ENCODE results near the gene NECTIN1. TPM values are rescaled to one million over a fixed set of nuclear protein-coding genes. Genes with fewer than 3 reads are reported as not detected.

The NECTIN1 gene
- total RNA-seq, 1 experiment from 2014 or later: 19.9 TPM

DNA sequence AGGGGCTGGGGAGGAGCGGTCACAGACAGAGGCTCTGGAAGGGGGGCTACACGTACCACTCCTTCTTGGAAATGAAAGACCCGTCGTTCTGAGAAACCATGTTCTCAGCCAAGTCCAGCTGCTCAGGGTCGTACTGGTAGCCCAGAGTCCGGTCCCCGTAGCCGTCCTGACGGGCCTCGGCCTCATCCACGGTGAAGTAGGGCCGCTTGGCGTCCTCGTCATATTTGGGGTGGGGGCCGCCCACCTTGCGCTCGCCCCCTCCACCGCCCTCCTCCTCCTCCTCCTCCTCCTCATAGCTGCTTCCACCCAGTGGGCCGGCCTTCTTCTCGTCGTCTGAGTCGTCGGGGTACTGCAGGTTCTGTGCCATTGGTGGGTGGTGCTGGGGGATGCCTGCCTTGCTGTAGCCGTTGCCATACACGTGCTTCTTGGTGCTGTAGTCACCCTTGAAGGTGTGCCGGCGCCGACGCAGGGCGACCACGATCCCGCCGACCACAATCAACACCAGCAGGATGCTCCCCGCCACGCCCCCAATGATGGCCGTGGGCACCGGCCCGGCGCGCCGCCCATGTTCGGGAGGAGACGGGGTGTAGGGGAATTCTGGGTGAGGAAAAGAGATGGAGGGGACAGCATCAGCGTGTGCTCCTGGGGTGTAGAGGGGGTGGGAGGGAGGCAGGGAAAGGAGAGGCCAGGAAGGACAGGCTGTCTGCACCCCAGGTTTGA, 64.1 kb downstream of the NECTIN1 start:
- Histone ChIP-seq H3K27ac (ENCODE audit: low read length) (no peak overlapping the region), H3F3A (ENCODE audit: low read length, unreplicated experiment) (no peaks in the 10 kb centered on the region), H2AFZ (ENCODE audit: low read length) (no peak overlapping the region), H3K36me3 (ENCODE audit: low read depth, low read length) (no peaks in the 10 kb centered on the region), H3K9me3 (ENCODE audit: low read length) (no peaks in the 10 kb centered on the region), H3K9ac (ENCODE audit: low read length) (no peak overlapping the region), H3K27me3 (ENCODE audit: low read length) (no peaks in the 10 kb centered on the region), H4K20me1 (ENCODE audit: low read length) (no peaks in the 10 kb centered on the region), H3K4me2 (ENCODE audit: low read length) (no peak overlapping the region), H3K4me1 (ENCODE audit: insufficient read depth, low read length) (peaks cover 7% of the 10 kb centered on the region; the same call in 1 of the 2 replicates), H3K9me2 (replicated peaks; ENCODE audit: low read length) (no peaks in the 10 kb centered on the region), H3K4me3 (ENCODE audit: low read length) (no peak overlapping the region), H3K79me2 (ENCODE audit: low read length) (no peaks in the 10 kb centered on the region)
- CTCF ChIA-PET: interaction anchor here (0.6 kb wide), 1 partner anchor 504 kb away, joined by 3 read pairs; no protein-coding TSS in a partner anchor
- intact Hi-C loops (cut with micrococcal nuclease): no loop called here
- POLR2A ChIA-PET (ENCODE audit: unreplicated experiment): no interaction called here
- ATAC-seq (no peak), DNase-seq (no peak)
- TF ChIP-seq EZH2phosphoT487 (IDR thresholded peaks at IDR 0.05; ENCODE audit: borderline replicate concordance, low read length) (no peak), EZH2 (IDR thresholded peaks at IDR 0.05; ENCODE audit: low read length, unreplicated experiment) (no peak)
- BruUV-seq (replicated peaks): no TSS peak

DNA sequence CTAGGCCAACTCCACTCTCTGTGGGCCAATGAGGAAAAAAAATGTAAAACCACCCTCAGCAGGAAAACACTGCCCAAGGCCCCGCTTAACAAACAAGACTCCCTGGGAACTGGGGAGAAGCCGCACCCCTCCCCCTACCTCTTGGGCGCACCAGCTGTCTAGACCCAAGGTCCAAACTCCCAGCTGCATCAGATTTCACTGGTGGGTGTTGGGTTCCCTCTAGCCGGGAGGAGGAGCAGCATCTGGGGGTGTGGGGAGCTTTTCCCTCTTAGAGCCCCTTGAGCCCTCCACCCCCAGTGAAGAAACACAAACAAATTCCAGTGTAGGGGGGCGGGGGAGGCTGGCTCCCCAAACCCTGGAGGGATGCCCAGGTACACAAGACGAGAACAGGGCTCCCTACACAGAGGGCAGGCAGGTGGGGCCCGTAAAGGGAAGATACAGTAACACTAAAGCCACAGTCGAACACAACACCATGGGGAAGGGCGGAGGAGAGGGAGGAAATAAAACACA, 64.9 kb downstream of the NECTIN1 start:
- Histone ChIP-seq H3K4me2 (ENCODE audit: low read length) (no peak overlapping the region), H4K20me1 (ENCODE audit: low read length) (no peaks in the 10 kb centered on the region), H3K27me3 (ENCODE audit: low read length) (no peaks in the 10 kb centered on the region), H3K36me3 (ENCODE audit: low read depth, low read length) (no peaks in the 10 kb centered on the region), H3K4me3 (ENCODE audit: low read length) (no peak overlapping the region), H3F3A (ENCODE audit: low read length, unreplicated experiment) (no peaks in the 10 kb centered on the region), H3K27ac (ENCODE audit: low read length) (no peak overlapping the region), H3K9me2 (replicated peaks; ENCODE audit: low read length) (no peaks in the 10 kb centered on the region), H3K9me3 (ENCODE audit: low read length) (no peaks in the 10 kb centered on the region), H3K79me2 (ENCODE audit: low read length) (no peaks in the 10 kb centered on the region), H3K9ac (ENCODE audit: low read length) (no peak overlapping the region), H3K4me1 (ENCODE audit: insufficient read depth, low read length) (peaks cover 7% of the 10 kb centered on the region; the same call in 1 of the 2 replicates), H2AFZ (ENCODE audit: low read length) (no peak overlapping the region)
- DNase-seq (no peak), ATAC-seq (no peak)
- CTCF ChIA-PET: no interaction called here
- TF ChIP-seq, protein P1, sequence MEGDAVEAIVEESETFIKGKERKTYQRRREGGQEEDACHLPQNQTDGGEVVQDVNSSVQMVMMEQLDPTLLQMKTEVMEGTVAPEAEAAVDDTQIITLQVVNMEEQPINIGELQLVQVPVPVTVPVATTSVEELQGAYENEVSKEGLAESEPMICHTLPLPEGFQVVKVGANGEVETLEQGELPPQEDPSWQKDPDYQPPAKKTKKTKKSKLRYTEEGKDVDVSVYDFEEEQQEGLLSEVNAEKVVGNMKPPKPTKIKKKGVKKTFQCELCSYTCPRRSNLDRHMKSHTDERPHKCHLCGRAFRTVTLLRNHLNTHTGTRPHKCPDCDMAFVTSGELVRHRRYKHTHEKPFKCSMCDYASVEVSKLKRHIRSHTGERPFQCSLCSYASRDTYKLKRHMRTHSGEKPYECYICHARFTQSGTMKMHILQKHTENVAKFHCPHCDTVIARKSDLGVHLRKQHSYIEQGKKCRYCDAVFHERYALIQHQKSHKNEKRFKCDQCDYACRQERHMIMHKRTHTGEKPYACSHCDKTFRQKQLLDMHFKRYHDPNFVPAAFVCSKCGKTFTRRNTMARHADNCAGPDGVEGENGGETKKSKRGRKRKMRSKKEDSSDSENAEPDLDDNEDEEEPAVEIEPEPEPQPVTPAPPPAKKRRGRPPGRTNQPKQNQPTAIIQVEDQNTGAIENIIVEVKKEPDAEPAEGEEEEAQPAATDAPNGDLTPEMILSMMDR (conservative IDR thresholded peaks at IDR 0.05; ENCODE audit: low read depth, low read length): no peak
- TF ChIP-seq EZH2 (IDR thresholded peaks at IDR 0.05; ENCODE audit: low read length, unreplicated experiment): no peak
- no peak for TF ChIP-seq EZH2phosphoT487 (IDR thresholded peaks at IDR 0.05; ENCODE audit: borderline replicate concordance, low read length)
- BruUV-seq (replicated peaks): no TSS peak
- POLR2A ChIA-PET (ENCODE audit: unreplicated experiment): no interaction called here
- intact Hi-C loops (cut with micrococcal nuclease): no loop called here

DNA sequence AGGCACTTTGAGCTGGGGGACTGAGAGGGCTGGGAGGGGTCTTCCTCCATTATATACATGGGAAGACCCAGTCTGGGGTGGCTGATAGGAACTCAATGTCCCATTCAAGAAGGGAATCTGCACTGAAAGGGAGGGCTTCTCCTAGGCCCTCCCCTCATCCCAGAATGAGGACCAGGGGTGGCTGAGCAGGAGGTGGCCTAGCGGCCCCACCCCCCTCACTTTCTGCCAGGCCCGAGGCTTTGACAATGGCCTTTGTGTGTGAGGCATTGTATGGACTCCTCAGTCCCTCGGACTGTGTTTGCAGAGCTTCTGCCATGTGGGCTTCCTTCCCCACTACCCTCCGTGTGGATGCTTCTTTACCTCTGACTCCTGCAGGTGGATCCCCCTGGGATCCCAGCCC, 65.7 kb downstream of the NECTIN1 start:
- POLR2A ChIA-PET (ENCODE audit: unreplicated experiment): no interaction called here
- Histone ChIP-seq H3K4me1 (ENCODE audit: insufficient read depth, low read length) (peaks cover 7% of the 10 kb centered on the region; the same call in 1 of the 2 replicates), H3K4me3 (ENCODE audit: low read length) (no peak overlapping the region), H3K27ac (ENCODE audit: low read length) (no peak overlapping the region), H3K36me3 (ENCODE audit: low read depth, low read length) (no peaks in the 10 kb centered on the region), H3K4me2 (ENCODE audit: low read length) (no peak overlapping the region), H2AFZ (ENCODE audit: low read length) (no peak overlapping the region), H3K9me2 (replicated peaks; ENCODE audit: low read length) (no peaks in the 10 kb centered on the region), H3K27me3 (ENCODE audit: low read length) (no peaks in the 10 kb centered on the region), H4K20me1 (ENCODE audit: low read length) (no peaks in the 10 kb centered on the region), H3K79me2 (ENCODE audit: low read length) (no peaks in the 10 kb centered on the region), H3K9me3 (ENCODE audit: low read length) (no peaks in the 10 kb centered on the region), H3K9ac (ENCODE audit: low read length) (no peak overlapping the region), H3F3A (ENCODE audit: low read length, unreplicated experiment) (no peaks in the 10 kb centered on the region)
- TF ChIP-seq EZH2 (IDR thresholded peaks at IDR 0.05; ENCODE audit: low read length, unreplicated experiment): no peak
- TF ChIP-seq, protein P1 (conservative IDR thresholded peaks at IDR 0.05; ENCODE audit: low read depth, low read length): no peak
- TF ChIP-seq EZH2phosphoT487 (IDR thresholded peaks at IDR 0.05; ENCODE audit: borderline replicate concordance, low read length): no peak
- intact Hi-C loops (cut with micrococcal nuclease): no loop called here
- CTCF ChIA-PET: no interaction called here
- no TSS peak for BruUV-seq (replicated peaks)
- DNase-seq (no peak), ATAC-seq (no peak)

Measured in PC-3 (cell line).